HUDEP-2 (cell line): ENCODE results near the gene RPL10A.
"Not testable (repeated sequence)": the region's sequence is repeated elsewhere in the genome, so short reads cannot be mapped to it uniquely, and the experiment has no call there.

ENCODE experiments used
- DNase-seq, 76 experiments: peaks; one replicate each; lab custom pipeline; 2025; ENCODE audit not compliant: unreplicated experiment in 76 of 76; lab: John Stamatoyannopoulos, UW

The RPL10A gene

GRCh38 chr6:35468181-35468979 lies at the start of gene RPL10A:
RPL10A (plus strand) TSS chr6:35468401; CDS start chr6:35468435, 34 bp downstream.
- peak in 75 of 76 experiments; percentile 52 to 99 (median 97) for DNase-seq

GRCh38 chr6:35419417-35419816 lies 48.8 kb upstream of the RPL10A start:
- DNase-seq = no peak

- no peak for DNase-seq
These were observed 48.2 kb upstream of the RPL10A start for GRCh38 chr6:35419961-35420360.

- no peak for DNase-seq
These were observed 42.9 kb upstream of the RPL10A start for GRCh38 chr6:35425284-35425683.

- no peak for DNase-seq
These were observed 42.1 kb upstream of the RPL10A start for GRCh38 chr6:35426074-35426473.

- no peak for DNase-seq
These were observed 40.8 kb upstream of the RPL10A start for GRCh38 chr6:35427435-35427834.

- DNase-seq = no peak
These were observed 40.3 kb upstream of the RPL10A start for GRCh38 chr6:35427851-35428321.

GRCh38 chr6:35428421-35429149 lies 39.6 kb upstream of the RPL10A start:
- no peak for DNase-seq

GRCh38 chr6:35429463-35429862 lies 38.7 kb upstream of the RPL10A start:
- DNase-seq = no peak

- DNase-seq = no peak
These were observed 35.9 kb upstream of the RPL10A start for GRCh38 chr6:35432291-35432690.

GRCh38 chr6:35432702-35433101 lies 35.5 kb upstream of the RPL10A start:
- not testable (repeated sequence) for DNase-seq

GRCh38 chr6:35435074-35435837 lies 32.9 kb upstream of the RPL10A start:
- peak in 9 of 76 experiments; percentile 10 to 32 (median 15) for DNase-seq

- DNase-seq = no peak
These were observed 31.9 kb upstream of the RPL10A start for GRCh38 chr6:35436071-35436857.

GRCh38 chr6:35438378-35439065 lies 29.7 kb upstream of the RPL10A start:
- not testable (repeated sequence) for DNase-seq

GRCh38 chr6:35439308-35439707 lies 28.9 kb upstream of the RPL10A start:
- peak in 2 of 76 experiments; percentile 11 for DNase-seq

GRCh38 chr6:35441205-35441604 lies 27.0 kb upstream of the RPL10A start:
- DNase-seq = no peak

- no peak for DNase-seq
These were observed 26.6 kb upstream of the RPL10A start for GRCh38 chr6:35441642-35442041.

- DNase-seq = no peak
These were observed 25.5 kb upstream of the RPL10A start for GRCh38 chr6:35442693-35443092.

GRCh38 chr6:35443341-35444030 lies 24.7 kb upstream of the RPL10A start:
- no peak for DNase-seq
